ENCODE measurements around the gene CSK.

GRCh38 chr15:74832826-74833225 lies 50.9 kb downstream of the CSK start:
- TF ChIP-seq SRF (IDR thresholded peaks at IDR 0.05; ENCODE audit: low read depth, low read length) (no peak), CTCF (IDR thresholded peaks at IDR 0.05; ENCODE audit: control extremely low read depth in 1 of 3, insufficient read depth in 1 of 3, low read depth in 1 of 3, low read length in 3 of 3) (no peak), EP300 (IDR thresholded peaks at IDR 0.05; ENCODE audit: borderline replicate concordance in 1 of 2, low read depth in 2 of 2, low read length in 2 of 2) (no peak), SIX5 (IDR thresholded peaks at IDR 0.05; ENCODE audit: low read depth, low read length) (no peak), RXRA (IDR thresholded peaks at IDR 0.05; ENCODE audit: insufficient read depth, low read depth, low read length) (no peak), POLR2AphosphoS5 (IDR thresholded peaks at IDR 0.05; ENCODE audit: low read depth, low read length) (no peak), USF2 (IDR thresholded peaks at IDR 0.05; ENCODE audit: low read length) (no peak), SIN3A (conservative IDR thresholded peaks at IDR 0.05 in 1 of 2, IDR thresholded peaks at IDR 0.05 in 1 of 2; ENCODE audit: low read depth in 1 of 2, low read length in 2 of 2) (no peak), EZH2 (IDR thresholded peaks at IDR 0.05; ENCODE audit: low read depth, low read length, severe bottlenecking) (no peak)
